ENCODE measurements around the gene NUDT15. TPM values are rescaled to one million over a fixed set of nuclear protein-coding genes. Genes with fewer than 3 reads are reported as not detected.
A peak's percentile ranks its signal among the peaks of the same experiment; 100 is the strongest.
"Not testable (repeated sequence)": the region's sequence is repeated elsewhere in the genome, so short reads cannot be mapped to it uniquely, and the experiment has no call there.

NUDT15 gene
- total and polyA plus RNA-seq, 10 of the 15 experiments (the other 5 are each of a cell fraction or from before 2014, with no cell fraction given), result 11.4 to 26.7 (median 18.0) TPM

- SMC1A ChIA-PET (ENCODE audit: uncharacterized antibody, unreplicated experiment), result interaction anchor here (1.3 kb wide), 1 partner anchor 97 kb away, joined by 4 read pairs; no protein-coding TSS in a partner anchor
- H3K4me2 ChIP-seq (ENCODE audit: control insufficient read depth, insufficient read depth); H3K27me3 ChIP-seq (replicated peaks in 1 of 2; ENCODE audit: control insufficient read depth in 2 of 2, insufficient read depth in 2 of 2, low read length in 1 of 2); BruUV-seq (replicated peaks); H4K20me1 ChIP-seq (ENCODE audit: control insufficient read depth, insufficient read depth); POLR2A ChIA-PET; RAD21 ChIA-PET (ENCODE audit: unreplicated experiment); H3K9ac ChIP-seq (ENCODE audit: control insufficient read depth, insufficient read depth, low read length); H2AFZ ChIP-seq (ENCODE audit: control insufficient read depth, low read depth, low read length); H3K36me3 ChIP-seq (ENCODE audit: control insufficient read depth in 2 of 2, insufficient read depth in 2 of 2, low read length in 1 of 2); H3K27ac ChIP-seq (ENCODE audit: control insufficient read depth, insufficient read depth); H3K4me1 ChIP-seq (ENCODE audit: control insufficient read depth, insufficient read depth, low read length); H3K4me3 ChIP-seq; in situ Hi-C loops (cut with MboI); DNase-seq (ENCODE audit: low read depth, low spot score); FAIRE-seq; H3K9me3 ChIP-seq (replicated peaks; ENCODE audit: control insufficient read depth, insufficient read depth, low read length); ATAC-seq: not testable (repeated sequence)
- H3K79me2 ChIP-seq (ENCODE audit: control insufficient read depth, insufficient read depth, low read length), result peaks cover 26% of the 10 kb centered on the region
- 0 out of 2 replicates have a peak, but pooled peaks have one; percentile 17 for TF ChIP-seq PKNOX1 (IDR thresholded peaks at IDR 0.05)
- CTCF ChIA-PET, result interaction anchor here (0.6 kb wide), 1 partner anchor 18 kb away, joined by 3 read pairs; no protein-coding TSS in a partner anchor
- 96% methylated on average over 5 of the region's 5 CpGs for WGBS (ENCODE audit: insufficient coverage, insufficient replicate concordance, low lambda C conversion rate, missing lambda C conversion rate)
- intact Hi-C loops (cut with micrococcal nuclease; ENCODE audit: unreplicated experiment), result loop anchor here (1.0 kb wide), 1 partner anchor 36 kb away; no protein-coding TSS in a partner anchor
Observed at GRCh38 chr13:48001999-48002398, 35.5 kb upstream of the NUDT15 start.

GRCh38 chr13:48004201-48004600, 33.3 kb upstream of the NUDT15 start:
- Histone ChIP-seq H3K27ac (ENCODE audit: control insufficient read depth, insufficient read depth) (no peak overlapping the region), H4K20me1 (ENCODE audit: control insufficient read depth, insufficient read depth) (no peaks in the 10 kb centered on the region), H3K9ac (ENCODE audit: control insufficient read depth, insufficient read depth, low read length) (no peak overlapping the region), H2AFZ (ENCODE audit: control insufficient read depth, low read depth, low read length) (no peak overlapping the region), H3K79me2 (ENCODE audit: control insufficient read depth, insufficient read depth, low read length) (peaks cover 16% of the 10 kb centered on the region), H3K4me2 (ENCODE audit: control insufficient read depth, insufficient read depth) (no peak overlapping the region), H3K9me3 (replicated peaks; ENCODE audit: control insufficient read depth, insufficient read depth, low read length) (no peaks in the 10 kb centered on the region), H3K36me3 (ENCODE audit: control insufficient read depth in 2 of 2, insufficient read depth in 2 of 2, low read length in 1 of 2) (no peaks in the 10 kb centered on the region), H3K4me1 (ENCODE audit: control insufficient read depth, insufficient read depth, low read length) (no peaks in the 10 kb centered on the region), H3K27me3 (replicated peaks in 1 of 2; ENCODE audit: control insufficient read depth in 2 of 2, insufficient read depth in 2 of 2, low read length in 1 of 2) (no peaks in the 10 kb centered on the region), H3K4me3 (no peak overlapping the region)
- CTCF ChIA-PET, result no interaction called here
- WGBS (ENCODE audit: insufficient coverage, insufficient replicate concordance, low lambda C conversion rate, missing lambda C conversion rate), result 96% methylated on average over 2 of the region's 2 CpGs
- RAD21 ChIA-PET (ENCODE audit: unreplicated experiment), result no interaction called here
- no peak for ATAC-seq
- BruUV-seq (replicated peaks), result no TSS peak
- no peak for TF ChIP-seq NRF1 (conservative IDR thresholded peaks at IDR 0.05; ENCODE audit: low read depth, low read length)
- no peak for TF ChIP-seq SRF (IDR thresholded peaks at IDR 0.05; ENCODE audit: low read depth in 2 of 2, low read length in 2 of 2)
- no peak for TF ChIP-seq POLR2AphosphoS5 (IDR thresholded peaks at IDR 0.05; ENCODE audit: low read length)
- TF ChIP-seq BHLHE40 (IDR thresholded peaks at IDR 0.05; ENCODE audit: borderline replicate concordance in 1 of 2, low read depth in 2 of 2, low read length in 1 of 2), result no peak
- no peak for TF ChIP-seq KDM1A (IDR thresholded peaks at IDR 0.05; ENCODE audit: borderline replicate concordance)
- no peak for TF ChIP-seq DPF2 (IDR thresholded peaks at IDR 0.05)
- no peak for TF ChIP-seq SIX5 (IDR thresholded peaks at IDR 0.05; ENCODE audit: low read depth, low read length, severe bottlenecking)
- no peak for TF ChIP-seq ATF2 (IDR thresholded peaks at IDR 0.05; ENCODE audit: low read length)
- no peak for TF ChIP-seq E4F1 (IDR thresholded peaks at IDR 0.05; ENCODE audit: borderline replicate concordance, partially characterized antibody)
- TF ChIP-seq SMARCA5 (IDR thresholded peaks at IDR 0.05), result no peak
- TF ChIP-seq CREM (IDR thresholded peaks at IDR 0.05; ENCODE audit: low read depth), result no peak
- no peak for FAIRE-seq
- no peak for DNase-seq (ENCODE audit: low read depth, low spot score)
- SMC1A ChIA-PET (ENCODE audit: uncharacterized antibody, unreplicated experiment), result no interaction called here
- POLR2A ChIA-PET, result no interaction called here
- in situ Hi-C loops (cut with MboI), result no loop called here
- intact Hi-C loops (cut with micrococcal nuclease; ENCODE audit: unreplicated experiment), result no loop called here

All from GM12878 (cell line).